ENCODE measurements around the gene EXOC4.
"Not testable (repeated sequence)": the region's sequence is repeated elsewhere in the genome, so short reads cannot be mapped to it uniquely, and the experiment has no call there.

EXOC4 gene

GRCh38 chr7:133857376-133858119 lies 604.7 kb downstream of the EXOC4 start:
- DNase-seq = no peak

- no peak for DNase-seq
Observed at GRCh38 chr7:133858311-133858710, 605.4 kb downstream of the EXOC4 start.

GRCh38 chr7:133859231-133859630 lies 606.4 kb downstream of the EXOC4 start:
- DNase-seq = no peak

- DNase-seq = no peak
Observed at GRCh38 chr7:133859871-133860450, 607.1 kb downstream of the EXOC4 start.

- DNase-seq = no peak
Observed at GRCh38 chr7:133860628-133861335, 607.9 kb downstream of the EXOC4 start.

- DNase-seq = no peak
Observed at GRCh38 chr7:133861876-133862275, 609.0 kb downstream of the EXOC4 start.

GRCh38 chr7:133863362-133864061 lies 610.6 kb downstream of the EXOC4 start:
- no peak for DNase-seq

- DNase-seq = no peak
Observed at GRCh38 chr7:133869556-133869955, 616.7 kb downstream of the EXOC4 start.

- no peak for DNase-seq
Observed at GRCh38 chr7:133871757-133872156, 618.9 kb downstream of the EXOC4 start.

- no peak for DNase-seq
Observed at GRCh38 chr7:133873187-133873586, 620.3 kb downstream of the EXOC4 start.

- no peak for DNase-seq
Observed at GRCh38 chr7:133873631-133874030, 620.8 kb downstream of the EXOC4 start.

GRCh38 chr7:133883591-133883990 lies 630.7 kb downstream of the EXOC4 start:
- DNase-seq = no peak

GRCh38 chr7:133885213-133885612 lies 632.3 kb downstream of the EXOC4 start:
- DNase-seq = no peak

GRCh38 chr7:133886086-133886485 lies 633.2 kb downstream of the EXOC4 start:
- no peak for DNase-seq

GRCh38 chr7:133886797-133887196 lies 633.9 kb downstream of the EXOC4 start:
- DNase-seq = no peak

- no peak for DNase-seq
Observed at GRCh38 chr7:133887459-133887858, 634.6 kb downstream of the EXOC4 start.

- DNase-seq = no peak
Observed at GRCh38 chr7:133888061-133888930, 635.4 kb downstream of the EXOC4 start.

GRCh38 chr7:133904776-133905175 lies 651.9 kb downstream of the EXOC4 start:
- no peak for DNase-seq

GRCh38 chr7:133906553-133906952 lies 653.7 kb downstream of the EXOC4 start:
- DNase-seq = not testable (repeated sequence)

- no peak for DNase-seq
Observed at GRCh38 chr7:133910761-133911160, 657.9 kb downstream of the EXOC4 start.

- DNase-seq = no peak
Observed at GRCh38 chr7:133911724-133912123, 658.8 kb downstream of the EXOC4 start.

GRCh38 chr7:133912916-133913697 lies 660.2 kb downstream of the EXOC4 start:
- DNase-seq = no peak
